ENCODE results near the gene ANKRD29. TPM values are rescaled to one million over a fixed set of nuclear protein-coding genes. Genes with fewer than 3 reads are reported as not detected.

ANKRD29 gene
- total RNA-seq: 0.07 TPM in 1 of 2 replicates, not detected in the other

- intact Hi-C loops (cut with micrococcal nuclease): no loop called here
Observed at GRCh38 chr18:23662309-23663263, at the start of gene ANKRD29. TSS of gene ANKRD29 (minus strand) at chr18:23662911. CDS start at chr18:23662730, 181 bp downstream.

DNA sequence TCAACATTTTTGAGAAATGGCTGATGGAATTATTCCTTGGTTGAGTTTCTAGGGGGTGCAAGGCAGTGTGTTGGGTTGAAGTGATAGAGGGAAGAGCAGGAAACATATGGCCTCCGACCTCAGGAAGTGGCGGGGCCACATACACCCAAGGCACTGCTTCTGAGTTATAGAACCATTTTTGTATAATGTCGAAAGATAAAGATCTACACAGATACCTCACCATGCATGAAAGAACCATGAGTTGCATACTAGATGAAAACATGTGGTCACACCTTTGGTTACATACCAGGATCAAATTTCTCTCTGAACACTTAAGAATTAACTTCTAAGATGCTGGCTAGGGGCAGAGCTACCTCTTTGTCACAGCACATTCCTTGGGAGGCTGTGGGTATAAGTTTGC lies 49.7 kb upstream of the ANKRD29 start:
- intact Hi-C loops (cut with micrococcal nuclease): loop anchor here (2.0 kb wide), 1 partner anchor 210 kb away; the partner anchor contains the start of gene RMC1

DNA sequence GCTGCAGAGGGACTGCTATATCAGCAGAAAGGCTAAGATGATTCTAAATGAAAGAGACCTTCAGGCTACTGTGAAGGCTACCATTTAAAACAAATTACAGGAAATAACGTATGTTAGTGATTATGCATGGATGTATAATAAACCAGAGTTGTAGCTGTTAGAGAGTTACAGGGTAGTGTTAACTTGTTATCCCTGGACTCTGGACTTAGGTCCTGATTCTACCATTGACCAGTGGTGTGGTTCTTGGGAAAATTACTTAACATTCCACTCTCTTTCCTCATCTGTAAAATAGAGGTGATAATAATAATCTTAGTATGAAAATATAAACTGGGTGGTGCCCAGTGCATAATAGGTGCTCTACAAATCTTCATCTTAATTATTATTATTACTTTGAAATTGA lies 48.7 kb upstream of the ANKRD29 start:
- intact Hi-C loops (cut with micrococcal nuclease): no loop called here

GRCh38 chr18:23710946-23711345 lies 48.2 kb upstream of the ANKRD29 start:
- intact Hi-C loops (cut with micrococcal nuclease): no loop called here

- intact Hi-C loops (cut with micrococcal nuclease): no loop called here
Observed at GRCh38 chr18:23710068-23710527, 47.4 kb upstream of the ANKRD29 start.

DNA sequence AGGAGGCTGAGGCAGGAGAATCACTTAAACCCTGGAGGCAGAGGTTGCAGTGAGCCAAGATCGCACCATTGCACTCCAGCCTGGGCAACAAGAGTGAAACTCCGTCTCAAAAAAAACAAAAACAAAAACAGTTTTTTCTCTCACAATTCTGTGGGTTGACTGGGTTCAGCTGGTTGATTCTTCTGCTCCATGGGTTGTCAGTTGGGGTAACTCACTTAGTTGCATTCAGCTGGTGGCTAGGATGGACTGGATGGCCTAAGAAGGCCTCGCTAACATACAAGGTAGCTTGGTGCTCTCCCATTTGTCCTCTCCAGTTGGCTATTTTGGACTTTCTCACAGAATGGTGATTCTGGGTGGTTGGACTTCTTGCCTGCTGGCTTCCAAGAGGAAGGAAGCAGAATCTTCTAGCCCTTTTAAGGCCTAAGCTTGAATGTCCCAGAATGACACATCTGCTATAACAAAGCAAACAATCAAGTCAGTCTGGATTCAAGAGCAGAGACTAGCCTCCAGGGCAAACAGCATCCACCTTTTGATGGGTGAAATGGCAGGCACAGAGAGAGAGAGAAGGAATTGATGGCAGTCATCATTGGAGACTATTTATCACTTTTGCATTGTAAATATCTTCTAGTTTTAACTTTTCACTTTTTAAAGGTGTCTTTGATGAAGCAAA lies 44.4 kb upstream of the ANKRD29 start:
- intact Hi-C loops (cut with micrococcal nuclease): no loop called here

- intact Hi-C loops (cut with micrococcal nuclease): no loop called here
Observed at GRCh38 chr18:23704806-23705205, 42.1 kb upstream of the ANKRD29 start.

- intact Hi-C loops (cut with micrococcal nuclease): loop anchor here (1.0 kb wide), 2 partner anchors 82 to 205 kb away; no protein-coding TSS in a partner anchor
Observed at GRCh38 chr18:23703987-23704384, 41.3 kb upstream of the ANKRD29 start.

DNA sequence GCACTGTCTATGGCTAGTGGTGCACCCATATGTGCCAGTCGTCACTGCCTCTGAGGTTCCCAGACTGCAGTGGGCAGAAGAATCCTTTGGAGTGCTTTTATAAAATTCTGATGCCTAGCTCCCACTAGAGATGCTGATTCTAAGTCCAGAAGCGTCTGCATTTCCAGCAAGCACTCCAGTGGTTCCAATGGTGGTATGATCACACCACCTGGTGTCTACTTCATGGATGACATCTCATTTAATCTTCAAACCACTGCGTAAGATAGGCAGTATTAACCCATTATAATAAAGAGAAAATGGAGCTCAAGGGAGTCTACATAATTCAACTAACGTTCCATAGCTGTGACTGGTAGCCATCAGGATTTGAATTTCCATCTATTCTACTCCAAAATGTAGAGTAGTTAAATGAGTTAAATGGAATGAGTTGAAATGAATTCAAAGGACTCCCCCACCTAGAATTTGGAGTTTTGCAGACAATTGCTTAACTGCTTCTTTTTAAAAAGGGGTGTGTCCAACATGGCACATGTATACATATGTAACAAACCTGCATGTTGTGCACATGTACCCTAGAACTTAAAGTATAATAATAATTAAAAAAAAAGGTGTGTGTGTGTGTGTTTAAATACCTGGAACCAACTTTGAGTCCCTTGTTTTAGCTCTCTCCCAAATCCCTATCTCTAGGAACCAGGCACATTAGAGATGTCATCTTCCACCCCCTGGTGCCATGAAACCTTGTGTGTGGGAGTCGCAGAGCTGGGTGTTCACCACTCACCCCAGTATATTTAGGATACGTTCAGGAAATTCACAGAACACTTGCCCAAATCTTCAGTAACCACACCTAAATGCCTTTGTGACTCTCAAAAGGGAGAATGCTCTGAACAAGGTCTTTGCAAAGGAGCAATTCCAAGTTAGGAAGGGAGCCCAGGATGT lies 40.6 kb upstream of the ANKRD29 start:
- intact Hi-C loops (cut with micrococcal nuclease): loop anchor here (1.0 kb wide), 2 partner anchors 81 to 204 kb away; no protein-coding TSS in a partner anchor

DNA sequence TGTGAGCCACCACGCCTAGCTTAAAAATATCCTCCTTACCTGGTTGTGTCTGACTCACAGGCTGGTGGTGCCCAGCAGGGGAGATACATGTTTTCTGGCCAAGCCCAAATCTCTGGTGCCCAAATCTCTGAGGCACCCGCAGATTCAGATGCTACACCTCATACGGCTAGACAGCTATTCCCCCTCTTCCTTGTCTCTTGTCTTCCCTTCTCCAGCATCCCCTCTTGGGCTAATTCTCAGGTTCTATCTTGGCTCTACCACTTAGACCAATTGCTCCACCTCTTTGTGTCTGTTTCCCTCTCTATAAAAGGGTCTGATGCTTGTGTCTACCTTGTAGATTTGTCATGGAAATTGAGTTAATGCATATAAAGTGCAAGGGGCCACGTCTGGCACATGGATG lies 39.9 kb upstream of the ANKRD29 start:
- intact Hi-C loops (cut with micrococcal nuclease): loop anchor here (1.0 kb wide), 2 partner anchors 80 to 203 kb away; no protein-coding TSS in a partner anchor

GRCh38 chr18:23701544-23702064 lies 38.9 kb upstream of the ANKRD29 start:
- intact Hi-C loops (cut with micrococcal nuclease): no loop called here

- intact Hi-C loops (cut with micrococcal nuclease): no loop called here
Observed at GRCh38 chr18:23701017-23701416, 38.3 kb upstream of the ANKRD29 start.

GRCh38 chr18:23694637-23695430 lies 32.1 kb upstream of the ANKRD29 start:
- intact Hi-C loops (cut with micrococcal nuclease): no loop called here

GRCh38 chr18:23693846-23694245 lies 31.1 kb upstream of the ANKRD29 start:
- intact Hi-C loops (cut with micrococcal nuclease): no loop called here

DNA sequence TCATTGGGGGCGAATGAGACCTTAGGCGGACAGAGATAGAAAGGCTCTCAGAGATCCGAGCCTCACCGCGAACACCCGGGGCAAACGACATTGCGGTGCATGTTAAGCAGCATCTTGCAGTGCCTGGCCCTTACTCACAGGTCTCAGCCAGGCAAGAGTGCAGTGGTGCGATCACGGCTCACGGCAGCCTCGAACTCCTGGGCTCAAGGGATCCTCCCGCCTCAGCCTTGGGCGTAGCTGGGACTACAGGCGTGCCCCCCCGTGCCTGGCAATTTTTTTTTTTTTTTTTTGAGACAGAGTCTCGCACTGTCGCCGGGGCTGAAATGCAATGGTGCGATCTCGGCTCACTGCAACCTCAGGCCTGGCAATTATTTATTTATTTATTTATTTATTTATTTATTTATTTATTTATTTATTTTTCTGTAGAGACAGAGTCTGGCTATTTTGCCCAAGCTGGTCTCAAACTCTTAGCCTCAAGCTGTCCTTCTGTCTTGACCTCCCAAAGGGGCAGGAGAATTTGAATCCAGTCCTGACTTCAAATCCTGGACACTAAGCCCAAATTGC lies 27.9 kb upstream of the ANKRD29 start:
- intact Hi-C loops (cut with micrococcal nuclease): no loop called here

GRCh38 chr18:23689616-23690504 lies 27.1 kb upstream of the ANKRD29 start:
- intact Hi-C loops (cut with micrococcal nuclease): loop anchor here (5.0 kb wide), 1 partner anchor 68 kb away; no protein-coding TSS in a partner anchor

GRCh38 chr18:23689031-23689615 lies 26.4 kb upstream of the ANKRD29 start, which contains the start of gene LAMA3:
TSS of gene LAMA3 (plus strand) at chr18:23689453. CDS start at chr18:23689684, 231 bp downstream.
- intact Hi-C loops (cut with micrococcal nuclease): loop anchor here (5.0 kb wide), 1 partner anchor 67 kb away; no protein-coding TSS in a partner anchor

DNA sequence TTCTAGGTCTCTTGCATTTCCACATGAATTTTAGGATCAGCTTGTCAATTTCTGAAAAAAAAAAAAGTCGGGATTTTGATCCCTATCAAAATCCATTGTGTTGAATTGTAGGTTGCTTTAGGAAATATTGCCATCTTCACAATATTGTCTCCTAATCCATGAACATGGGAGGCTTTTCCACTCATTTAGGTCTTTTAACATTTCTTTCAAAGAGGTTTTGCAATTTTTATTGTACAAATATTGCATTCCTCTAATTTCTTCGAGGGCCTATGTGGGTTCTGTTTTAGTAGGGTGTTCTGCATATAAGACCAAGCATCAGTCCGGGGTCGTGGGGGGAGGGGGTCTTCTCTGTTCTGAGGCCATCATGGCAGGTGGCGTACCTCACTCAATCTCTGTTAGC lies 25.8 kb upstream of the ANKRD29 start:
- intact Hi-C loops (cut with micrococcal nuclease): loop anchor here (5.0 kb wide), 1 partner anchor 66 kb away; no protein-coding TSS in a partner anchor

All from T-helper 2 cell treated with Interferon-gamma antibody and Interleukin-4, amounts not matched to agents 100 ng/mL and 5 ng/mL, for 36 hours (primary cell).